HepG2 (cell line): ENCODE results near the gene MED19. TPM values are rescaled to one million over a fixed set of nuclear protein-coding genes. Genes with fewer than 3 reads are reported as not detected.
A peak's percentile ranks its signal among the peaks of the same experiment; 100 is the strongest.

Experiments used
- ADNP ChIP-seq: sonication (generic); formaldehyde crosslinking; IDR thresholded peaks from 2 replicates; pipeline ENCODE4 v1.4.0; 2020; ENCODE audit warnings: missing genetic modification reagents
- ATRX ChIP-seq: sonication (generic); formaldehyde crosslinking; IDR thresholded peaks from 2 replicates; pipeline ENCODE4 v1.4.0; 2020; ENCODE audit warnings: missing genetic modification reagents, borderline replicate concordance
- CBFB ChIP-seq: sonication (generic); formaldehyde crosslinking; IDR thresholded peaks from 2 replicates; pipeline ENCODE4 v1.4.0; 2020; ENCODE audit warnings: missing genetic modification reagents
- CREBL2 ChIP-seq: sonication (generic); formaldehyde crosslinking; IDR thresholded peaks from 2 replicates; pipeline ENCODE4 v1.8.1; 2023; ENCODE audit warnings: missing genetic modification reagents, mild to moderate bottlenecking, borderline replicate concordance
- HOXD1 ChIP-seq: sonication (generic); formaldehyde crosslinking; IDR thresholded peaks from 2 replicates; pipeline ENCODE4 v1.5.0; 2020; ENCODE audit warnings: missing genetic modification reagents
- IRX3 ChIP-seq: sonication (generic); formaldehyde crosslinking; IDR thresholded peaks from 2 replicates; pipeline ENCODE4 v1.8.1; 2023; ENCODE audit warnings: mild to moderate bottlenecking, low read depth, missing genetic modification reagents, borderline replicate concordance
- ISL2 ChIP-seq: sonication (generic); formaldehyde crosslinking; IDR thresholded peaks from 2 replicates; pipeline ENCODE4 v1.5.0; 2020; ENCODE audit warnings: missing genetic modification reagents
- KDM5A ChIP-seq: fragments of 200-600 bp; sonication (generic); IDR thresholded peaks from 2 replicates; pipeline ENCODE4 v1.7.0; 2018; ENCODE audit warnings: antibody characterized with exemption, mild to moderate bottlenecking, low read length, borderline replicate concordance
- KMT2B ChIP-seq: IDR thresholded peaks from 2 replicates; pipeline ENCODE4 v1.6.1; 2016; ENCODE audit warnings: missing genetic modification reagents, missing compliant biosample characterization
- MEIS2 ChIP-seq: sonication (generic); formaldehyde crosslinking; IDR thresholded peaks from 2 replicates; pipeline ENCODE4 v1.9.0; 2021; ENCODE audit warnings: mild to moderate bottlenecking, missing genetic modification reagents
- NR2C2 ChIP-seq: sonication (generic); formaldehyde crosslinking; IDR thresholded peaks from 2 replicates; pipeline ENCODE4 v1.4.0; 2020; ENCODE audit warnings: missing genetic modification reagents, mild to moderate bottlenecking, moderate library complexity, borderline replicate concordance
- NR2F2 ChIP-seq: IDR thresholded peaks from 2 replicates; pipeline ENCODE4 v1.6.1; 2012; ENCODE audit warnings: low read depth, inconsistent platforms, borderline replicate concordance
- RFXAP ChIP-seq: sonication (generic); formaldehyde crosslinking; IDR thresholded peaks from 2 replicates; pipeline ENCODE4 v1.4.0; 2020; ENCODE audit warnings: missing genetic modification reagents, borderline replicate concordance
- SOX5 ChIP-seq: IDR thresholded peaks from 2 replicates; pipeline ENCODE4 v1.6.1; 2016; ENCODE audit warnings: borderline replicate concordance
- TCF7 ChIP-seq: sonication (generic); IDR thresholded peaks from 2 replicates; pipeline ENCODE4 v1.6.1; 2016; ENCODE audit warnings: antibody characterized with exemption, low read depth
- XRCC5 ChIP-seq: fragments of 200-400 bp; formaldehyde crosslinking; optimal IDR thresholded peaks from 2 replicates; pipeline ENCODE3; 2017; ENCODE audit warnings: mild to moderate bottlenecking, low read length
- ZNF143 ChIP-seq: sonication (generic); formaldehyde crosslinking; IDR thresholded peaks from 2 replicates; pipeline ENCODE4 v1.4.0; 2020; ENCODE audit warnings: missing genetic modification reagents
- ZNF20 ChIP-seq: sonication (generic); formaldehyde crosslinking; IDR thresholded peaks from 2 replicates; pipeline ENCODE4 v1.4.0; 2020; ENCODE audit warnings: mild to moderate bottlenecking, moderate library complexity, missing genetic modification reagents
- ZNF430 ChIP-seq: sonication (generic); formaldehyde crosslinking; IDR thresholded peaks from 2 replicates; pipeline ENCODE4 v1.9.0; 2021; ENCODE audit warnings: mild to moderate bottlenecking, missing genetic modification reagents
- ZNF678 ChIP-seq: sonication (generic); formaldehyde crosslinking; IDR thresholded peaks from 2 replicates; pipeline ENCODE4 v1.4.0; 2020; ENCODE audit warnings: mild to moderate bottlenecking, missing genetic modification reagents
- ZNF746 ChIP-seq: sonication (generic); formaldehyde crosslinking; IDR thresholded peaks from 2 replicates; pipeline ENCODE4 v1.8.0; 2022; ENCODE audit warnings: mild to moderate bottlenecking, missing genetic modification reagents
- polyA plus RNA-seq, 8 experiments: library from polyadenylated mRNA; depleted of rRNA in 3 of 8; stranded (reverse) in 7 of 8; unstranded in 1 of 8; fragments of >200 nt; fragmentation: Illumina TruSeq in 4 of 8; extraction: Trizol in 4 of 8; gene quantifications; 2 replicates each; pipeline versions ENCODE4 v1.2.1 to v1.2.3, GENCODE V29; 2011 to 2016; ENCODE audit warnings: low read depth in 4 of 8, missing spikeins in 1 of 8, mixed read lengths in 1 of 8; ENCODE audit not compliant: insufficient read depth in 1 of 8
- total RNA-seq, 5 experiments: library from RNA; depleted of rRNA; stranded (reverse); fragments of >200 nt; fragmentation: Illumina TruSeq; extraction: Trizol; gene quantifications; 2 replicates each; pipeline ENCODE4 v1.2.3, GENCODE V29; 2016; ENCODE audit warnings: low read depth in 1 of 5
- TF ChIP-seq, protein P1 (sequence below): sonication (generic); formaldehyde crosslinking; IDR thresholded peaks from 2 replicates; pipeline ENCODE4 v1.4.0; 2020; ENCODE audit warnings: missing genetic modification reagents
- TF ChIP-seq, protein P2 (sequence below): sonication (generic); formaldehyde crosslinking; IDR thresholded peaks from 2 replicates; pipeline ENCODE4 v1.5.0; 2020; ENCODE audit warnings: missing genetic modification reagents
- TF ChIP-seq, protein P3 (sequence below): sonication (generic); formaldehyde crosslinking; IDR thresholded peaks from 2 replicates; pipeline ENCODE4 v1.4.0; 2020; ENCODE audit warnings: missing genetic modification reagents, mild to moderate bottlenecking, borderline replicate concordance
- TF ChIP-seq, protein P4 (sequence below): sonication (generic); formaldehyde crosslinking; IDR thresholded peaks from 2 replicates; pipeline ENCODE4 v1.8.0; 2022; ENCODE audit warnings: missing genetic modification reagents, mild to moderate bottlenecking, borderline replicate concordance

MED19 gene
- total and polyA plus RNA-seq, 2 of the 13 experiments (the other 11 are each of a cell fraction or from before 2014, with no cell fraction given) = 12.9 to 13.8 TPM

DNA sequence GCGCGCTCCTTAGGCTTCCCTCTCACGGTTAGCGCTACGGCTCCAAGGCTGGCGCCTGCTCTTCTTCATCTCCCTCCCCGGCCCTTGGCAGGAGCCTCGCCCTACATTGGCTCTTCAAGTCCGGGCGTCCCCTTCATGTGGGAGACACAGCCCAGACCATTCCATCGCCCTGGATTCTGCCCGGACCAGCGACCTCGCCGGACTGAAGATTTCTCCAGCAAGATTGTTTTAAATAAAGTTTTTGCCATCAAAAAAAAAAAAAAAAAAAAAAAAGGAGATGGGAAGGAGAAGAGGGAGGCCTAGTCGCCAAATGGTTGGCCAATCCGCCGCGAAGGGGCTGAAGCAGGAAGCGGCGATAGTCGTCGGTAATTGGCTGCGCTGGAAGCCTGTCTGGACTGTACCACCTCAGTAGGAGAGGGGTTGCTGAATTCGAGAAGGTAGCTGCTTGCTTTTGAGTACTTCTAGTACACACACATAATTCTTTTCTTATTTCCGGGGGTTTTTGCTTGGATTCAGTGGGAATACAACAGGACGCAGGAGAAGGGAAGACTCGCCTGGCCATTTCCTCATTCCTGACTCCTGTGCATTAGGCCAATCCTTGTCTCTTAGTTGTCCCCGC, 44.8 kb downstream of the MED19 start (continued):
- TF ChIP-seq, protein P1, sequence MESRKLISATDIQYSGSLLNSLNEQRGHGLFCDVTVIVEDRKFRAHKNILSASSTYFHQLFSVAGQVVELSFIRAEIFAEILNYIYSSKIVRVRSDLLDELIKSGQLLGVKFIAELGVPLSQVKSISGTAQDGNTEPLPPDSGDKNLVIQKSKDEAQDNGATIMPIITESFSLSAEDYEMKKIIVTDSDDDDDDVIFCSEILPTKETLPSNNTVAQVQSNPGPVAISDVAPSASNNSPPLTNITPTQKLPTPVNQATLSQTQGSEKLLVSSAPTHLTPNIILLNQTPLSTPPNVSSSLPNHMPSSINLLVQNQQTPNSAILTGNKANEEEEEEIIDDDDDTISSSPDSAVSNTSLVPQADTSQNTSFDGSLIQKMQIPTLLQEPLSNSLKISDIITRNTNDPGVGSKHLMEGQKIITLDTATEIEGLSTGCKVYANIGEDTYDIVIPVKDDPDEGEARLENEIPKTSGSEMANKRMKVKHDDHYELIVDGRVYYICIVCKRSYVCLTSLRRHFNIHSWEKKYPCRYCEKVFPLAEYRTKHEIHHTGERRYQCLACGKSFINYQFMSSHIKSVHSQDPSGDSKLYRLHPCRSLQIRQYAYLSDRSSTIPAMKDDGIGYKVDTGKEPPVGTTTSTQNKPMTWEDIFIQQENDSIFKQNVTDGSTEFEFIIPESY (CRISPR knock-in tag) = no peak
- TF ChIP-seq ZNF678 (CRISPR knock-in tag) (no peak), ZNF20 (CRISPR knock-in tag) (no peak), XRCC5 (peak; percentile 50), HOXD1 (0 out of 2 replicates have a peak, but pooled peaks have one; percentile 34), ZNF746 (CRISPR knock-in tag) (0 out of 2 replicates have a peak, but pooled peaks have one; percentile 38), CBFB (no peak), ISL2 (peak; percentile 66; the same call in 1 of the 2 replicates), RFXAP (CRISPR knock-in tag) (no peak), ATRX (CRISPR knock-in tag) (no peak), ZNF143 (peak; percentile 44), KMT2B (no peak), NR2C2 (CRISPR knock-in tag) (no peak), ADNP (CRISPR knock-in tag) (no peak), IRX3 (CRISPR knock-in tag) (no peak), NR2F2 (peak; percentile 57; the same call in 1 of the 2 replicates), SOX5 (no peak), ZNF430 (CRISPR knock-in tag) (0 out of 2 replicates have a peak, but pooled peaks have one; percentile 53), CREBL2 (CRISPR knock-in tag) (no peak), MEIS2 (no peak; the same call in 1 of the 2 replicates), TCF7 (no peak), KDM5A (peak; percentile 93)
- TF ChIP-seq, protein P2, sequence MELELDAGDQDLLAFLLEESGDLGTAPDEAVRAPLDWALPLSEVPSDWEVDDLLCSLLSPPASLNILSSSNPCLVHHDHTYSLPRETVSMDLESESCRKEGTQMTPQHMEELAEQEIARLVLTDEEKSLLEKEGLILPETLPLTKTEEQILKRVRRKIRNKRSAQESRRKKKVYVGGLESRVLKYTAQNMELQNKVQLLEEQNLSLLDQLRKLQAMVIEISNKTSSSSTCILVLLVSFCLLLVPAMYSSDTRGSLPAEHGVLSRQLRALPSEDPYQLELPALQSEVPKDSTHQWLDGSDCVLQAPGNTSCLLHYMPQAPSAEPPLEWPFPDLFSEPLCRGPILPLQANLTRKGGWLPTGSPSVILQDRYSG (CRISPR knock-in tag) = peak; percentile 57; the same call in 1 of the 2 replicates
- TF ChIP-seq, protein P3, sequence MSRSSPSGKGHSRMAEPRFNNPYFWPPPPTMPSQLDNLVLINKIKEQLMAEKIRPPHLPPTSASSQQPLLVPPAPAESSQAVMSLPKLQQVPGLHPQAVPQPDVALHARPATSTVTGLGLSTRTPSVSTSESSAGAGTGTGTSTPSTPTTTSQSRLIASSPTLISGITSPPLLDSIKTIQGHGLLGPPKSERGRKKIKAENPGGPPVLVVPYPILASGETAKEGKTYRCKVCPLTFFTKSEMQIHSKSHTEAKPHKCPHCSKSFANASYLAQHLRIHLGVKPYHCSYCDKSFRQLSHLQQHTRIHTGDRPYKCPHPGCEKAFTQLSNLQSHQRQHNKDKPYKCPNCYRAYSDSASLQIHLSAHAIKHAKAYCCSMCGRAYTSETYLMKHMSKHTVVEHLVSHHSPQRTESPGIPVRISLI (CRISPR knock-in tag) = peak; percentile 100
- TF ChIP-seq, protein P4, sequence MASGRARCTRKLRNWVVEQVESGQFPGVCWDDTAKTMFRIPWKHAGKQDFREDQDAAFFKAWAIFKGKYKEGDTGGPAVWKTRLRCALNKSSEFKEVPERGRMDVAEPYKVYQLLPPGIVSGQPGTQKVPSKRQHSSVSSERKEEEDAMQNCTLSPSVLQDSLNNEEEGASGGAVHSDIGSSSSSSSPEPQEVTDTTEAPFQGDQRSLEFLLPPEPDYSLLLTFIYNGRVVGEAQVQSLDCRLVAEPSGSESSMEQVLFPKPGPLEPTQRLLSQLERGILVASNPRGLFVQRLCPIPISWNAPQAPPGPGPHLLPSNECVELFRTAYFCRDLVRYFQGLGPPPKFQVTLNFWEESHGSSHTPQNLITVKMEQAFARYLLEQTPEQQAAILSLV (CRISPR knock-in tag) = no peak
